ENCODE data around the gene ECE1. TPM values are rescaled to one million over a fixed set of nuclear protein-coding genes. Genes with fewer than 3 reads are reported as not detected.

ECE1 gene
- polyA plus RNA-seq, 3 donors: 43.8 to 51.4 (median 44.4) TPM

DNA sequence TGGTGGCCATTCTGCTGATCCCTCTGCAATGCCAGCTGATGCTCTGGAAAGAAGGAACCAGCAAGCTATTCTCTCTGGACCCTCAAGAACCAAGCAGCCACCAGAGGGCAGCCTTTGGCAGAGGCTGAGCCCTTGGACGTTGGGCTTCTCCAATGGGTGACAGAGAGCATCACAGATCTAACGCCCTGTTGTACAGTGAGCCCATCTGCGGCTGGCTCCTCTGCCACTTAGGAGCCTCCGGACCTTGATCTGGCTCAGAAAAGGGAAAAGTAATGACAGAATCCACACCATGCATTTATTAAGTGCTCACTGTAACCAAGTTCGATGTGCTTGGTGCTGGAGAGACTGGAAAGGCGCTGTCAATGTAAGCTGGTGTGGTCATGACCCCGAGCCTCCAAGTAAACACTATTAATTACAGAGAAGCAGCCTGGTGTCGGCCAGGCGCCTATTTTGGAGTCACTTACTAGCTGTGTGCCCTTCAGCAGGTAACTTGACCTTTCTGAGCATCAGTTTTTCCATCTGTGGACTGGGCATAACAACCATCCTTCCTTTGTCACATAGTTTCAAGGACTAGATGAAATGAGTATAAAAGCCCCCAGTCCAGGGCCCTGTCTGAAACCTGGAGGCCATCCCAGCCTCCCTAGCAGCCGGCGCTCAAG lies 34.9 kb downstream of the ECE1 start:
- peak in 2 of 3 donors; percentile 63 to 77 for DNase-seq (ENCODE audit: low read depth in 3 of 3, low spot score in 2 of 3)

DNA sequence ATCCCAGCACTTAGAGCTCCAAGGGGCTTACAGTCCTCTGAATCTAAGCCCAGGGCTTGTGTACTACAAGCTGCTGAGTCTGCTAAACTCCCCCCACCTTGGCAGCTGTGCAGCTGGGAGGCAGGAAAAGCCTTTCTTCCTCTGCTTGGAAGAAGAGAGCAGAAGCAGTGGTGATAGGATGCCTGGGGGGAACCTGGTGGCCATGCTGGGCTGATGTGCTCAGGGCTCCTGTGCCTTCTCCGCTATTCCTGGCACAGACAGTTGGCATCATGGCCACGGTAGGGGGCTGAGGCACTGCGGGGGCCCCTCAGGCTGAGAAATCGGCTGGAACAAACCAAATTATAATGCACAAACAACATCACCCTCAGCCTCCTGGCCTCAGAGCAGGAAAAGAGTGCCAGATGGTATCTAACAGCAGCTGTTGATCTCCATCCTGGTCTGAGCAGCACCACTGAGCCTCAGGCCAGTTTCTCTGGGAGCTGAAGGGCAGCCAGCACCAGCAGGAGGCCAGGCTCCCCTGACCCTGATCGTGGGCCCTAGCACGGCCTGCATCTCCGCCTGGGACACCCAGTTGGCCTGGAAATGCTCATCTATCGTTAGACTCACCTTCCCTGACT lies 35.8 kb downstream of the ECE1 start:
- DNase-seq (ENCODE audit: low read depth in 3 of 3, low spot score in 2 of 3): no peak

GRCh38 chr1:21251773-21252471 lies 38.3 kb downstream of the ECE1 start:
- DNase-seq (ENCODE audit: low read depth in 3 of 3, low spot score in 2 of 3): no peak

DNA sequence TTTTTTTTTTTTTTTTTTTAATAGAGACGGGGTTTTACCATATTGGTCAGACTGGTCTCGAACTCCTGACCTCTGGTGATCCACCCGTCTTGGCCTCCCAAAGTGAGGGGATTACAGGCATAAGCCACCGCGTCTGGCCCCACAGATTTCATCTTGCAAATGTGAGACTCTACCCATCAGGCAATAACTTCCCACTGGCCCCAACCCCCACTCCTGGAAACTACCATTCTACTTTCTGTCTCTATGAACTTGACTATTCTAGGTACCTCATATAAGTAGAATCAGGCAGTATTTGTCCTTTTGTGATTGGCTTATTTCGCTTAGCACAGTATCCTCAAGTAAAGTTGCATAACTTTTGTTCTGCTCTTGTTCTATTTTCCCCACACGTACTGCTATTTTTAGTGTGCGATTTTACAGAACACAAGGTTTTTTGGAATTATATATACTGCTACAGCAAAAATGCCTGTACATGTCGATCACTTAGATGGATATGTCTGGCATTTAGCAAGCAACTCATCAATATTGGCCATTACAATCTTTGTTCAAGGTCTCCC lies 40.2 kb downstream of the ECE1 start:
- DNase-seq (ENCODE audit: low read depth in 3 of 3, low spot score in 2 of 3): no peak

DNA sequence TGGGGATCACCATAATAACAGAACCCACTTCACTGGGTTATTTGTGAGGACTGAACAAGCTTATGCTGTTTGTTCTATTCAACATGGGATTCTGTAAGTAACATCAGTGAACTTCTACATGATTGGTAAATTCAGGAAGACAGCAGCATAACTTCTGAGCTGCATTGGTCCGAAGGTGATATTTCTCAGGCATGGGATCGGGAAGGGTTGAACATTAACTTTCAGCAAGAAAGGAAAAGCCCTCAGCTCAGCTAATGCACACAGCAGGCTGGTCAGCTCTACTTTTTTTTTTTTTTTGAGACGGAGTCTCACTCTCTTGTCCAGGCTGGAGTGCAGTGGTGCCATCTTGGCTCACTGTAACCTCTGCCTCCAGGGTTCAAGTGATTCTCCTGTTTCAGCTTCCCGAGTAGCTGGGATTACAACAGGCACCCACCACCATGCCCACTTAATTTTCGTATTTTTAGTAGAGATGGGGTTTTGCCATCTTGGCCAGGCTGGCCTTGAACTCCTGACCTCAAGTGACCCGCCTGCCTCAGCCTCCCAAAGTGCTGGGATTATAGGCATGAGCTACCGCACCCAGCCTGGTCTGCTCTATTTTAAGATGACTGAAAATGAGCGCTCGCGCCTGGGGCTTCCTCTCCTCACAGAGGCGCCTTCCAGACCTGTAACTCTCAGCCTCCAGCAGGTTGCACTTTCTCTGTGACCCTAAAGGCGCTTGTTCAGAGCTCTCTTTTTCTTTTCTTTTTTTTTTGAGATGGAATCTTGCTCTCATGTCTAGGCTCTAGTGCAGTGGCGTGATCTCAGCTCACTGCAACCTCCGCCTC lies 42.2 kb downstream of the ECE1 start:
- no peak for DNase-seq (ENCODE audit: low read depth in 3 of 3, low spot score in 2 of 3)

- no peak for DNase-seq (ENCODE audit: low read depth in 3 of 3, low spot score in 2 of 3)
These were observed 43.2 kb downstream of the ECE1 start for GRCh38 chr1:21246905-21247642.

DNA sequence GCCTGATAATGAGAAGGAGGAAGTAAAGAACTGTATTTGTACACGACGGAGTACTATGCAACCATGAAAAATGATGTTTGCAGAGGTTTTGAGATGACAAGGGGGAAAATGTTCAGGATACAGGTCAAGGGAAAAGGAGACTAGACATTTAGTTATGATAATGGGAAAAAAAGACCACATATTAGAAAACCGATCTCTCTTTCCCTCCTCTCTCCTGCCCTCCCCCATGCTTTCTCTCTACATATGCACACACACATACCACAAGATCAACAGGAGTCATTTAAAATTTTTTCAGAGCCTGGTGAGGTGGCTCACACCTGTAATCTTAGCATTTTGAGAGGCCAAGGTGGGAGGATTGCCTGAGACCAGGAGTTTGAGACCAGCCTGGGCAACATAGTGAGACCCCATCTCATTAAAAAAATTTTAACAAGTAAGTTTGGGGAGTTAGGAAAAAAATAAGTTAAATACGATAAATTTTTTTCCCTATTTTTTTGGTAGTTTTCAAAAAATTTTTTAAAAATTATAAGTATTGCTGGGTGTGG lies 44.5 kb downstream of the ECE1 start:
- no peak for DNase-seq (ENCODE audit: low read depth in 3 of 3, low spot score in 2 of 3)

- no peak for DNase-seq (ENCODE audit: low read depth in 3 of 3, low spot score in 2 of 3)
These were observed 45.1 kb downstream of the ECE1 start for GRCh38 chr1:21244986-21245687.

GRCh38 chr1:21244154-21244553 lies 46.1 kb downstream of the ECE1 start:
- no peak for DNase-seq (ENCODE audit: low read depth in 3 of 3, low spot score in 2 of 3)

GRCh38 chr1:21242846-21243245 lies 47.4 kb downstream of the ECE1 start:
- DNase-seq (ENCODE audit: low read depth in 3 of 3, low spot score in 2 of 3): no peak

- DNase-seq (ENCODE audit: low read depth in 3 of 3, low spot score in 2 of 3): no peak
These were observed 48.3 kb downstream of the ECE1 start for GRCh38 chr1:21241771-21242581.

DNA sequence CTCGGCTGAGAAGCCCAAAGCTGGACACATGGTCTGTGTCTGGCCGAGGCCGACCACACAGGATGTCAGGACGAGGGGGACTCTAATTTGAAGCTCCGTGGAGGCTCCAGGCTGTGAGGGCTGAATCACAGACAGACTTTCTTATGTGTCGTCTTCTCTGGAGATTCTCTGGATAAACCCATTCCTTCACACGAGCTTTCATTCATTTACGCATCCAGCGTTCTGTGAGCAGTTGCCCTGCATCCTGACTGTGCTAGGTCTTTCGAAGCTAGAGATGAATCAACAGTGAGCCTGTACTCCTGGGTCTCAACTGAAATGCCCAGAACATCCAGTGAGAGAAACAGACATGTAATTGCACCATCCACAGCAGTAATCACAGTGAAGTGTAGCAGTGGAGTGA lies 49.6 kb downstream of the ECE1 start:
- no peak for DNase-seq (ENCODE audit: low read depth in 3 of 3, low spot score in 2 of 3)

DNA sequence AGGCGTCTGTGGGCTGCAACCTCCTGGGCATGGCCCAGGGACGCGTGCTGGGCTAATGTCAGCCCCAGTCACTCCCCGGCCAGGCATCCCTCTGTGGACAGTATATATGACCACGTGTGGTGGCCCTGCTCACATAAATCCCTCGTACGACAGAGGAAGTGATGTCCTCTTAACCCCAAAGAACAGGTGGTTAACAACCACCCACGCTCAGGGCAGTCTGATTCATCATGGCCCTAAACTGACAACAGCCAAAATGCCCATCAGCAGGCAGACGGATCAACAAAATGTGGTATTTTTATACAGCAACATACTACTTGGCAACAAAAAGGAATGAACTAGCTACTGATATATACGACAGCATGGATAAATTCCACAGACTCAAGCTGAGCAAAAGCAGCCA lies 51.0 kb downstream of the ECE1 start:
- no peak for DNase-seq (ENCODE audit: low read depth in 3 of 3, low spot score in 2 of 3)

DNA sequence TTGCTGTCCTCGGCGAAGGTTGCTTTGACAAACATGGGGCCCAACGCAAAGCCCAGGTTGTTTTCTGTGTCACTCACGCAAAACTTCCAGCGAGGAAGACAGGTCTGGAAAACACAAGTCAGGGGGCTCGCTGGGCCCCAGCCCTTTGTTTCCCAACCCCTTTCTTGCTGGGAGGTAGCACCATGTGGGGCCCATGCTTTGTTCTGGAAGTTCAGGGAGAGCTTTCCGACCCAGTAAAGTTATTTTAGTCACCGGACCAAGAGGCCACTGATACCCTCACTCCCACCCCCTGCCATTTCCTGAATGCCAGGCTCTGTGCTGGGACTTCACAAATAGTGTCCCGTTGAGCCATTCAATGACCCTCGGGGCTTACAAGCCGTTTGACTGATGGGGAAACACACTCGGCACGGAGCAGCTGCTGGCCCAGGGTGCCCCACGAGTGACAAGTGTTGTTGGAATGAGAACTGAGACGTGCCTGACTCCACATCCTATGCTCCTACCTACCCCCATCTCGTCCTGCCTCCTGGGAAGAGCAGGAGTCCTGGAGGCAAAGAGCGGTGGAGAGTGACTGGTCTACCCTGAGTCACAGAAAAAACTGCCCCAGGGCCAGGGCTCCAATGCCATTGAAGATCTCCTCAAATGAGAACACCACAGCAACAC lies 52.0 kb downstream of the ECE1 start:
- DNase-seq (ENCODE audit: low read depth in 3 of 3, low spot score in 2 of 3): no peak

DNA sequence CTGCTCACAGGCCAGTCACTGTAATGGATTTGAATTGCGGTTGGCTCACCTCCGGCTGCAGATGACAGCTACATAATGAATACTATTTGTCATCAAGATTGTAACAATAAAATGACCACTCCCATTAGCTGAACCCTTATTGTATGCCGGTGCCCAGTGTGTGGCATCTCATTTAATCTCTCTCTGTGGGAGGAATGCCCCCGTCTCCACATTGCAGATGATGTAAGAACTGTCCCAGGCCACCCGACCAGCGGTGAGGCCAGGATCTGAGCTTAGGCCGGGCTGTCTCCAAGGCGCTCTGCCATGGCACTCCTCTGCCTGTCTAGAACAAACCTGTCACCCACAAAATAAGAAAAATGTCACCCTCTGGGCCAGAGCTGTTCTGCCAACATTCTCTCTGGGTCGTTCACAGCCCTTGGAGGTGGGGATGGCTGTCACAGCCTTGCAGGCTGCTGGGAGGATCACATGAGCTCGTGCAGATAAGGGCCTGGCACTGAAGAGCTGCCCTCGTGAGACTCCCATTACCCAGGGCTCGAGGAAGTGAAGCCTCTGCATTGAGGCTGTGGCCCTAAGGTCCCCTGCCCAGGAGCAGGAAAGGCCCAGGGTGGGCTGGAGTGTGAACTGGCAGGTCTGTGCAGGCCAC lies 52.7 kb downstream of the ECE1 start:
- DNase-seq (ENCODE audit: low read depth in 3 of 3, low spot score in 2 of 3): no peak

DNA sequence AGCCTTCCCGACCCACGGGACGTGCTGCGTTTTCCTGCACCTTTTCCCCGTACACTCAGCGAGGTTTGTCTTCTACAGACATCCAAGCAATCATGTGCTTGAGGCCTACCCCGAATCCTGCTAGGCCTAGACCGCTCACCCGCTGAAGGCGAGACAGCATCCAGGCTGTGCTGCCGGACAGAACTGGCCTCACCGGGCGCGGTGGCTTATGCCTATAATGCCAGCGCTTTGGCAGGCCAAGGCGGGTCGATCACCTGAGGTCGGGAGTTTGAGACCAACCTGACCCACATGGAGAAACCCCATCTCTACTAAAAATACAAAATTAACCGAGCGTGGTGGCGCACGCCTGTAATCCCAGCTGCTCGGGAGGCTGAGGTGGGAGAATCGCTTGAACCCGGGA lies 54.1 kb downstream of the ECE1 start:
- DNase-seq (ENCODE audit: low read depth in 3 of 3, low spot score in 2 of 3): no peak

GRCh38 chr1:21234779-21235178 lies 55.5 kb downstream of the ECE1 start:
- no peak for DNase-seq (ENCODE audit: low read depth in 3 of 3, low spot score in 2 of 3)

DNA sequence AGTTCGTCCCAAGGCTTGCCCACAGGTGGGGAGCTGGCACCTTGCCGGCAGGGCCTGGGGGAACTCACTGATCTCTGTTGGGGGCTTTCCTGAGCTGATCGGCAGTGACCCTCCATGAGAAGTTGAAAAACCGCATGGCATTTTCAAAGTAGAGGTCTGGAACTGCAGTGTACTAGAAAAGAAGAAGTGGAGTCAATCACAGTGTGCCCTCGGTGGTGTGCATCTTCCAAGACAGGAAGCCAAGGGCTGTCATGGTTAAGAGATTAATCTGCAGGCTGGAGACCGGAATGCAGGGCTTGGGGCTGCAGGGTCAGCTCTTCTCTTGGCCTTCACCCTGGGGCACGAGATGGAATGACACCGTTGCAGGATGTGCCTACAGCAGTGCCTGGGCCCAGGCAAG lies 56.8 kb downstream of the ECE1 start:
- no peak for DNase-seq (ENCODE audit: low read depth in 3 of 3, low spot score in 2 of 3)

All from right renal cortex interstitium (tissue), 3 donors.